ENCODE results near the gene CACNA1C.

Gene CACNA1C

DNA sequence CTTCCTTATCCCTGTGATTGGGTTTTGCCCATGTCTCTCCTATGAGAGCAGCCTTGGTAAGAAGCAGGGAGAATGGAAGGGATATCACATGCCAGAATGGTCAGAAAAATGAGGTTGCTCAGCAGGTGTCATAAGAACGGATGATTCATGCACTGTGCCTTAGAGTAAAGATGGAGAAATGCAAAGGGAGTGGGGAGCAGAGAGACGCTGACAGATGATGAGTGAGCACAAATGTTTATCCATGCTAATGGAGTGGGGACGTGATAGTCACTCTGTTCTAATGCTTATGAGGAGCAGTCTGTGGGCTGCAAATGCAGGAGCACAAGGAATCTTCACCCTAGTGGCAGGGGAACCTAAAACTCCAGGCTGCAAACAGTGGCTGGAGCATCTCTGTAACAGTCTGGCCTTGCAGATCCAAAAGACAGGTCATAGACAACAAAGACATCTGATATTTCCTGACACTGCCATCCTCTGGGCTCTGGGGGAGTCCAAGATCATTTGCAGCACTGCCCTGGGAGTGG is 243.2 kb downstream of the CACNA1C start:
- no peak for DNase-seq (ENCODE audit: low read depth in 2 of 2)

DNA sequence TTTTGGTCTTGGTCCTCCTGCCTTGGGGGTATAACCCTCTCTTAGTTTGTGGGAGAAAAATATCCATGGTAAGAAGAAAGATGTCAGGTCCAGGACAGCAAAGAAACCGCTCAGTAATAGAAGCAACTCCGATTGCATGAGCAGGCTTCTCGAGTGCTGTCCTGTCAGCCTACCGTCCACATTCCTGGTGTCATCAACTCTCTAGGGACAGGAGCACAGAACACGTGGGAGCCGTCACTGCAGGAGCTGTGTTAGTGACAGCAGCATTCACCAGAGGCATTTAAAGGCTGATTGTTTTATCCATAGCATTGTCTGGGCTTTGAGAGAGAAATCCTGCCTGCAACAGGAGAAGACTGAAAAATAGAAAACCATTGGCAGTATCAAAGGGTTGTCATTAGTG is 244.2 kb downstream of the CACNA1C start:
- no peak for DNase-seq (ENCODE audit: low read depth in 2 of 2)

DNA sequence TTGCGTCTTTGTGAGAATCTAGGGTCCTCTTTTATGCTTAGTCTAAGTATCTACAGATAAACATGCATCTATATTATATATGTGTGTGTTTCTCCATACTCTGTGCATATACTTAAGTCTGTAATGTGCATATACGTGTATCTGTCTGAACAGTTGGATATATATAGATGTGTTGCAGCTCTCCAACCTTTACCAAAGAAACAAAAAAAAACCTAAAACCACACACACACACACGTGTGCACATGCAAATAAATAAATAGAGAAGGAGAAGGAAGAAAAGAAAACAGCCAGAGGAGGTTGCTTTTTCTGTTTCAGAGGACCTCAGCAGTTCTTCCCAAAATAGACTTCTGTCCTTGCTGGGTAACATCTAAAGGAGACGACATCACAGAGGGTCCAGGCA is 244.9 kb downstream of the CACNA1C start:
- no peak for DNase-seq (ENCODE audit: low read depth in 2 of 2)

GRCh38 chr12:2298556-2299200 is 245.9 kb downstream of the CACNA1C start:
- DNase-seq (ENCODE audit: low read depth in 2 of 2), result no peak

- no peak for DNase-seq (ENCODE audit: low read depth in 2 of 2)
Observed at GRCh38 chr12:2299206-2299605, 246.4 kb downstream of the CACNA1C start.

DNA sequence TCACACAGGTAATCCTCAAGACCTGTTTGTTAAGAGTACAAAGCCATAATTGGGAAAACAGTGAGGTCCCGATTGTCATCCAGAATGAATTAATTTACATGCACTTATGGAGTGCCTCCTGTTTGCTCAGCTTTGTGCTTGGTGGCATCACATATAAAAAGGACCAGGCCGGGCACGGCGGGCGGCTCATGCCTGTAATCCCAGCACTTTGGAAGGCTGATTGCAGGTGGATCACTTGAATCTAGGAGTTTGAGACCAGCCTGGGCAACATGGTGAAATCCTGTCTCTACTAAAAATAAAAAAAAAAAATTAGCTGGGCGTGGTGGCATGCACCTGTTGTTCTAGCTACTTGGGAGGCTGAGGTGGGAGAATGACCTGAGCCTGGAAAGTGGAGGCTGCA is 247.4 kb downstream of the CACNA1C start:
- DNase-seq (ENCODE audit: low read depth in 2 of 2), result no peak

DNA sequence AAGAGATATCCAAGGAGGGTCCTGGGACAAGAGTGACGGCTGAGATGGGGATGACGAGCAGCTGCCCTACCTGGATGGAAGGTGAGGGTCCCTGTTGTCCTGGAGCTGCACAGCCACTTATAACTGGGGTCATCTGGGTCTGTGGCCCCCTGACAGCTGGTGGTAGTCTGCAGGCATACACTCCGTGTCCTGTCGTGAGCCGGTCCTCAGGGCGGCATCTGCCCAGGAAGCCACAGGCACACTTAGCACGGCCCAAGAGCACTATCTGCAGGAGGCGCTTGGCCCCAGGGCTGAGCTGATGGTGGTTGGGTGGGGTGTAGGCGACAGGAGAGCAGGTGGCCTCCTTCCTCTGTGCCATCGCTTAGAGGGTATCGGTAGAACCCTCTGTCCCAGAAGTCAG is 248.1 kb downstream of the CACNA1C start:
- DNase-seq (ENCODE audit: low read depth in 2 of 2), result no peak

GRCh38 chr12:2301531-2302461 is 249.0 kb downstream of the CACNA1C start:
- DNase-seq (ENCODE audit: low read depth in 2 of 2), result no peak

GRCh38 chr12:2302711-2303580 is 250.2 kb downstream of the CACNA1C start:
- DNase-seq (ENCODE audit: low read depth in 2 of 2), result no peak

GRCh38 chr12:2304223-2304622 is 251.4 kb downstream of the CACNA1C start:
- DNase-seq (ENCODE audit: low read depth in 2 of 2), result no peak

GRCh38 chr12:2306012-2306411 is 253.2 kb downstream of the CACNA1C start:
- DNase-seq (ENCODE audit: low read depth in 2 of 2), result no peak

- no peak for DNase-seq (ENCODE audit: low read depth in 2 of 2)
Observed at GRCh38 chr12:2306735-2307134, 253.9 kb downstream of the CACNA1C start.

- no peak for DNase-seq (ENCODE audit: low read depth in 2 of 2)
Observed at GRCh38 chr12:2307550-2307949, 254.8 kb downstream of the CACNA1C start.

DNA sequence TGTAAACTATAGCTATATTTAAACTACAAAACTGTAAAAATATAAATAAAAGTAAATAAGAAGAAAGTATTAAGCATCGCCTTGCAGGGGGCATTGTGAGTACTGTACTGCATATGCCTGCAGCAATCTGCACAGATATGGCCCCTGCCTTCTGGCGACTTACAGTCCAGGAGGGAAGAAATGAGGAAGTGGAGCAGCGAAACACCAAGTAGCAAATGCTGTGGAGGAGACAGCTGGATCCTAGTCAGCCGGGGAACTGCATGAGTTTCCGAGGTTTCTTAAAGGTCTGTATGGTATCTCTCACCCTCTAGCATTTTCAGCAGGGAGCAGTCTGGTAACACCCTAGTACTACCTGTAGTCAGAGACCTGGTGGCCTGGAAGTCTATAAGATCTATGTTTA is 256.9 kb downstream of the CACNA1C start:
- DNase-seq (ENCODE audit: low read depth in 2 of 2), result no peak

DNA sequence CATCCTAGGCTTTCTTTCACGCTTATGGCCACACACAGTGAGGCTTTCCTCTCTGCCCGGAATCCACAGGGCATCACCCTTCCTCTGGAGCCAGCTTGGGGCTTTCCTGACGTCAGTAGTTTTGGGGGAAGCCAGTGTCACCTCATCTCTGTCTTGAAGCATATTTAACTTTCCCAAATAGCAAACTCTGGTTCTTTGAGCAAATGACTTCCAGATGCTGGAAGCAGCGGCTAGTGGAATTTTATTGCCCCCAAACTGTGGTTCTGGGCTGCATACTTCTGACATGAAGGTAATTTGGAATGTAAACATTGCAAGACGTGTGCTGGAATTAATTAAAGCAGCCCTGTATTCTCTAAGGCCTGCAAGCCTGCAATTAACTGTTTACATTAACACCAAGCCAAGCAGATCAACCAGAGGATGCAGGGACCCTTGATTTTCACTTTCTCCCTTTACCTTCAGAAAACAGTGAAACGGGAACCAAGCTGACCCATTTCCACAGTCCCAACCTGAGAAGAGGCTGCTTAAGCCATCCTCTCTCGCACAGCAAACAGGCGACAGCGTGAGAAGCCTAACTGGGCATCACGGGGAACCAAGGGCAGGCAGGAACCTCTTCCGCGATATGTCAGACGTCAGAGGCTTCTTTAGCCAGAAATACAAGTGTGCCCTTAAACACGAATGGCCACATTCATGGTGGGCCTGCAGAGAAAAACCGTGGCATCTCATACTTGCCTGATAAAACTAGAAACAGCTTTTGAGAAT is 258.4 kb downstream of the CACNA1C start:
- no peak for DNase-seq (ENCODE audit: low read depth in 2 of 2)

GRCh38 chr12:2312175-2312574 is 259.4 kb downstream of the CACNA1C start:
- no peak for DNase-seq (ENCODE audit: low read depth in 2 of 2)

DNA sequence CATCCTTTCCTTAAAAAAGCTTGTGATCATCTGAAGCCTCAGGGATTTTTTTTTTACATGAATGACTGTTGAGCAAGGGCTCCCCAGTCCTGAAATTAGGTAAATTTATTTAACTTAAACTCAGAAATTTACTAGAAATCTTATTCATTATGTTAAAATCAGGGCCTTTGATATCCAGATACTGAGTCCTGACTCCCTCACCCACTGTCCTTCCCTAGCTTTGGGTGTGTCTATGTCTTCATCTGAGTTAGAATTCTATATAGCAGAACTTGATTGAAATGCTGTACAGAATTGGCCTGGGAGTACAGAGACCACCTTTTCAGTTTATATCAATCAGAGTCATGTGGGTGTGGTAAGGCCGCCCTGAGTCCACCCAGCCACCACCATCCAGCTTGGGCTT is 260.0 kb downstream of the CACNA1C start:
- no peak for DNase-seq (ENCODE audit: low read depth in 2 of 2)

- DNase-seq (ENCODE audit: low read depth in 2 of 2), result no peak
Observed at GRCh38 chr12:2314492-2314891, 261.7 kb downstream of the CACNA1C start.

- DNase-seq (ENCODE audit: low read depth in 2 of 2), result no peak
Observed at GRCh38 chr12:2317772-2318171, 265.0 kb downstream of the CACNA1C start.

DNA sequence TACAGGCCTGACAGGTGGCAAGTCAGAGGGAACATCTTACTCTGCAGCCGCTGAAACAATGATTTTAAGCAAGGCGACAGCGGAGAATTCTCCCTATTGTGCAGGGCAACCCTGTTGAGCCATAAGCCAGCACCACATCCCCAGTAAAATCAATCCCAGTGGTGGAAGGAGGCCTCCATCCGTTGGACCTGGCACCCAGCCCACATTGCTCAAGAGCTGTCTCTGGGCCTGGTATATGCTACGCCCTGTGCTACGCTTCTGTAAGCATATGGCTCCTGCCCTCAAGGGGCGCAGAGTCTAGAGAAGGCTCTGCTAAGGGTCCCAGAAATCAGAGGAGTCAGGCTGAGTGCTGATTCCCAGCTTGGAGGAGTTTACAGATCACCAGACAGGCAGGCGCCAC is 265.5 kb downstream of the CACNA1C start:
- DNase-seq (ENCODE audit: low read depth in 2 of 2), result no peak

GRCh38 chr12:2319136-2319535 is 266.3 kb downstream of the CACNA1C start:
- DNase-seq (ENCODE audit: low read depth in 2 of 2), result no peak
